ENCODE measurements around the gene LDB3. TPM values are rescaled to one million over a fixed set of nuclear protein-coding genes. Genes with fewer than 3 reads are reported as not detected.

LDB3 gene
- polyA plus RNA-seq, 1 donor (not counting 4 experiments of a cell fraction or from before 2014, with no cell fraction given): 0.01 TPM

DNA sequence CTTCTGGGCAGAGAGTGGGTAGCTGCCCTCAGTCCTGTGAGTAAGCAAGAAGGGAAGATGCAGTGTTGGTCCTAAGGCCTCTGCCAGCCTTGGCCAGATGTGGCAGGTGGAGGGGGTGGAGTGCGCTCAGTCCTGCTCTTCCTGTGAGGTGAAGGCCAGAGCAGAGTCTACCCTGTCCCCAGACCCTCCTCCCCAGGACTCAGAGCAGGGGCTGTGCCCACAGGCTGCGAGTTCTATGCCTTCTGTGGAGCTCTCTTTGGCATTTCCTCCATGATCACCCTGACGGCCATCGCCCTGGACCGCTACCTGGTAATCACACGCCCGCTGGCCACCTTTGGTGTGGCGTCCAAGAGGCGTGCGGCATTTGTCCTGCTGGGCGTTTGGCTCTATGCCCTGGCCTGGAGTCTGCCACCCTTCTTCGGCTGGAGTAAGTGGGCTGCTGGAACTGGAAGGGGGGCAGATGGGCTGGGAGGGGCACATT is 10.0 kb upstream of the LDB3 start:
- dilution Hi-C loops (cut with MboI; ENCODE audit: extremely low pct_ligation_motif_present, low sequenced_read_pairs): no loop called here
- Histone ChIP-seq H2AFZ (ENCODE audit: control insufficient read depth, low read length) (no peak overlapping the region), H3K27me3 (ENCODE audit: control insufficient read depth, extremely low read depth, insufficient read depth, low read length) (peaks cover 10% of the 10 kb centered on the region), H3K9me3 (ENCODE audit: control insufficient read depth, low read depth, low read length) (no peaks in the 10 kb centered on the region), H3K4me2 (ENCODE audit: control insufficient read depth, extremely low read depth, insufficient read depth, low read depth, low read length) (no peak overlapping the region), H3K27ac (ENCODE audit: control insufficient read depth, insufficient read depth, low read length) (no peak overlapping the region), H3K36me3 (ENCODE audit: control insufficient read depth in 2 of 2, extremely low read depth in 1 of 2, insufficient read depth in 2 of 2, low read length in 2 of 2) (no peaks in the 10 kb centered on the region), H3K9me1 (ENCODE audit: control insufficient read depth, extremely low read depth, insufficient read depth, low read length) (no peaks in the 10 kb centered on the region), H3K79me2 (ENCODE audit: control insufficient read depth, insufficient read depth, low read length) (no peaks in the 10 kb centered on the region), H3K4me3 (ENCODE audit: control insufficient read depth in 2 of 3, extremely low read depth in 1 of 3, insufficient read depth in 2 of 3, low read depth in 1 of 3, low read length in 3 of 3) (no peak overlapping the region), H3K9ac (ENCODE audit: control insufficient read depth, extremely low read depth, insufficient read depth, low read length) (no peak overlapping the region), H4K20me1 (ENCODE audit: control insufficient read depth, extremely low read depth, insufficient read depth, low read length) (no peaks in the 10 kb centered on the region), H3K4me1 (ENCODE audit: control insufficient read depth, extremely low read depth, insufficient read depth, low read length) (no peaks in the 10 kb centered on the region)
- TF ChIP-seq, protein P1, sequence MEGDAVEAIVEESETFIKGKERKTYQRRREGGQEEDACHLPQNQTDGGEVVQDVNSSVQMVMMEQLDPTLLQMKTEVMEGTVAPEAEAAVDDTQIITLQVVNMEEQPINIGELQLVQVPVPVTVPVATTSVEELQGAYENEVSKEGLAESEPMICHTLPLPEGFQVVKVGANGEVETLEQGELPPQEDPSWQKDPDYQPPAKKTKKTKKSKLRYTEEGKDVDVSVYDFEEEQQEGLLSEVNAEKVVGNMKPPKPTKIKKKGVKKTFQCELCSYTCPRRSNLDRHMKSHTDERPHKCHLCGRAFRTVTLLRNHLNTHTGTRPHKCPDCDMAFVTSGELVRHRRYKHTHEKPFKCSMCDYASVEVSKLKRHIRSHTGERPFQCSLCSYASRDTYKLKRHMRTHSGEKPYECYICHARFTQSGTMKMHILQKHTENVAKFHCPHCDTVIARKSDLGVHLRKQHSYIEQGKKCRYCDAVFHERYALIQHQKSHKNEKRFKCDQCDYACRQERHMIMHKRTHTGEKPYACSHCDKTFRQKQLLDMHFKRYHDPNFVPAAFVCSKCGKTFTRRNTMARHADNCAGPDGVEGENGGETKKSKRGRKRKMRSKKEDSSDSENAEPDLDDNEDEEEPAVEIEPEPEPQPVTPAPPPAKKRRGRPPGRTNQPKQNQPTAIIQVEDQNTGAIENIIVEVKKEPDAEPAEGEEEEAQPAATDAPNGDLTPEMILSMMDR (optimal IDR thresholded peaks at IDR 0.05 in 1 of 3, IDR thresholded peaks at IDR 0.05 in 1 of 3, conservative IDR thresholded peaks at IDR 0.05 in 1 of 3; ENCODE audit: extremely low read depth in 1 of 3, insufficient read depth in 2 of 3, low read length in 3 of 3): no peak
- no peak for TF ChIP-seq EZH2 (IDR thresholded peaks at IDR 0.05; ENCODE audit: low read length)
- DNase-seq (ENCODE audit: low read depth, low spot score): no peak
- no peak for FAIRE-seq

DNA sequence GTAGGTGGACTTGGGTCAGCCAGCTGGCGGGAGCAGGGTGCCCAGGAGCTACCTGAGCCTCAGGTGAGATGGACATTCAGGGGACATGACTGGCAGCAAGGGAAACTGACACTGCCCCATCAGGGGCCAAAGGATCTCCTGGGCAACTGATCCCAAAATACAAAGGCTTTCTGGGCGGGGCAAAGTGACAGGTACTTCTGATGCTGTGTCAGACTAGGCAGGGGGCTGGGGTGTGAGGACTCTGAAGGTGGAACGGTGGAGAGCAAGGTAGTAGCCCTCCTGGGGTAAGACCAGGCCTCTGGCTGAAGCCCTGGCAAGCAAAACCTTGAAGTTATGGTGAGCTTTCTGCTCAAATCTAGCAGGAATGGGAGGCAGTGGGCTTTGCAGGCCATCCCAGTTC is 9.6 kb upstream of the LDB3 start:
- Histone ChIP-seq H3K4me2 (ENCODE audit: control insufficient read depth, extremely low read depth, insufficient read depth, low read depth, low read length) (no peak overlapping the region), H2AFZ (ENCODE audit: control insufficient read depth, low read length) (no peak overlapping the region), H3K9me1 (ENCODE audit: control insufficient read depth, extremely low read depth, insufficient read depth, low read length) (no peaks in the 10 kb centered on the region), H3K27me3 (ENCODE audit: control insufficient read depth, extremely low read depth, insufficient read depth, low read length) (peaks cover 7% of the 10 kb centered on the region), H3K36me3 (ENCODE audit: control insufficient read depth in 2 of 2, extremely low read depth in 1 of 2, insufficient read depth in 2 of 2, low read length in 2 of 2) (no peaks in the 10 kb centered on the region), H3K4me1 (ENCODE audit: control insufficient read depth, extremely low read depth, insufficient read depth, low read length) (no peaks in the 10 kb centered on the region), H3K9ac (ENCODE audit: control insufficient read depth, extremely low read depth, insufficient read depth, low read length) (no peak overlapping the region), H3K9me3 (ENCODE audit: control insufficient read depth, low read depth, low read length) (no peaks in the 10 kb centered on the region), H3K27ac (ENCODE audit: control insufficient read depth, insufficient read depth, low read length) (no peak overlapping the region), H3K79me2 (ENCODE audit: control insufficient read depth, insufficient read depth, low read length) (no peaks in the 10 kb centered on the region), H3K4me3 (ENCODE audit: control insufficient read depth in 2 of 3, extremely low read depth in 1 of 3, insufficient read depth in 2 of 3, low read depth in 1 of 3, low read length in 3 of 3) (no peak overlapping the region), H4K20me1 (ENCODE audit: control insufficient read depth, extremely low read depth, insufficient read depth, low read length) (no peaks in the 10 kb centered on the region)
- TF ChIP-seq, protein P1 (optimal IDR thresholded peaks at IDR 0.05 in 1 of 3, IDR thresholded peaks at IDR 0.05 in 1 of 3, conservative IDR thresholded peaks at IDR 0.05 in 1 of 3; ENCODE audit: extremely low read depth in 1 of 3, insufficient read depth in 2 of 3, low read length in 3 of 3): no peak
- TF ChIP-seq EZH2 (IDR thresholded peaks at IDR 0.05; ENCODE audit: low read length): no peak
- FAIRE-seq (no peak), DNase-seq (ENCODE audit: low read depth, low spot score) (no peak)
- dilution Hi-C loops (cut with MboI; ENCODE audit: extremely low pct_ligation_motif_present, low sequenced_read_pairs): no loop called here

All from keratinocyte (primary cell).